Glomerular visceral epithelial cell (primary cell): ENCODE results near the gene CHRNB1.

ENCODE experiments used
- DNase-seq: peaks from one replicate; pipeline ENCODE4 v3.0.0-alpha.2; 2016; ENCODE audit errors: extremely low spot score

CHRNB1 gene

DNA sequence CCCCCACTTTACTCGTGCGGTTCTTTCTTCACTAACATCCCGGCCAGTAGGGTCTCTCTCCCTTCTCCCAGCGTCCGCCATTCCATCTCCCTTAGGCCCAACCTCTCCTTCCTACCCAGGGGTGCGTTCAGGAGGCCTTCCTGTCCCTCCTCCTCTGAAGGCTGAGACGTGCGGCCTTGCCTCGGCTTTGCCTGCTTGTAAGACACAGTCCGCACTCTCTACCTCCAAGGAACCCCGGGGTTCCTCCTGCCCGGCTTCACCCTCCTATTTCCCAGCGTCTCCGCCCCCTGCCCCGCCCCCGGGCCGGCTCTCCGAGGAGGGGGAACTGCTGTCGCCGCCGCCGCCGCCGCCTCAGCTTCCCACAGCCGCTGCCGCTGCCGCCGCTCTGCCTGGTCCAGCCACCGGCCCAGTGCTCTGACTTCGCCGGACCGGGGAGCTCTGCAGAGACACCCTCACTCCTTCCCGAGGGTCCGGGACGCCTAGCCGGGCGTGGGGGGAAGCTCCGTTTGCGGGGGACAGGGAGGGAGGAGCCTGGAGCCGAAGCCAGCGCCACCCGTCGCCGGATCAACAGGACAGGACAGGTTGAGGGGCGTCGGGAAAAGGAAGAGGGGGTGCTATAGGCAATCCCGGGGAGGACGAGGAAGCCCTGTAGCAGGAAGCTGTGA, 6.8 kb upstream of the CHRNB1 start:
- no peak for DNase-seq

DNA sequence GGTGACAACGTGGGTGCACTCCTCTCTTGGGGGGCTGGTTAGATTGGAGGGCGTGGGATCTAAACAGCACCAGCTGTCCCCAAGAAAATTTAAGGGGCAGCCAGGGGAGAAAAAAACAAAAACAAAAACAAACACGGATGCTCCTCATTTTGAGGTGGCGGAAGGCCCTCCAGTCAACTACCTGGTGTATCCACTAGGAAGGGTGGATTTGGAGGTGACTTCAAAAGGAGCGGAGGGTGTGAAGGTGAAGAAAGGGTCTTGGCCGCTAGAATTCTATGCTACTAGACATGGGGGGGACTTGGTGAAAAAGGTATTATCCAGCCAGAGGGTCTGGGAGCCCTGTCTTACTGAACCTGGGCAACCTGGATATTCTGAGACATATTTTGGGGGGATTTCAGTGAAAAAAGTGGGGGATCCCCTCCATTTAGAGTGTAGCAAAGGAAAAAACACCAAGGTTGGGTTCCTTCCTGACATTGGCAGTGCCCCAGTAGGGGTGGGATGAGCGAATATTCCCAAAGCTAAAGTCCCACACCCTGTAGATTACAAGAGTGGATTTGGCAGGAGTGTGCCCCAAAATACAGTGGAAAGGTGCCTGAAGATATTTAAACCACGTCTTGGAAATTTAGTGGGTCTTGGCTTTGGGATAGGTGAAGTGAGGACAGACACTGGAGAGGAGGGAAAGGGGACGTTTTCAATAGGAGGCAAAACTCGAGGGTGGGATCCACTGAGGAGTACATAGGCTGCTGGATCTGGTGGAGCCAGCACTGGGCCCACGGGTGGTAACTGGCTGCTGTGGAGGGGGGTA, 6.0 kb upstream of the CHRNB1 start:
- no peak for DNase-seq

DNA sequence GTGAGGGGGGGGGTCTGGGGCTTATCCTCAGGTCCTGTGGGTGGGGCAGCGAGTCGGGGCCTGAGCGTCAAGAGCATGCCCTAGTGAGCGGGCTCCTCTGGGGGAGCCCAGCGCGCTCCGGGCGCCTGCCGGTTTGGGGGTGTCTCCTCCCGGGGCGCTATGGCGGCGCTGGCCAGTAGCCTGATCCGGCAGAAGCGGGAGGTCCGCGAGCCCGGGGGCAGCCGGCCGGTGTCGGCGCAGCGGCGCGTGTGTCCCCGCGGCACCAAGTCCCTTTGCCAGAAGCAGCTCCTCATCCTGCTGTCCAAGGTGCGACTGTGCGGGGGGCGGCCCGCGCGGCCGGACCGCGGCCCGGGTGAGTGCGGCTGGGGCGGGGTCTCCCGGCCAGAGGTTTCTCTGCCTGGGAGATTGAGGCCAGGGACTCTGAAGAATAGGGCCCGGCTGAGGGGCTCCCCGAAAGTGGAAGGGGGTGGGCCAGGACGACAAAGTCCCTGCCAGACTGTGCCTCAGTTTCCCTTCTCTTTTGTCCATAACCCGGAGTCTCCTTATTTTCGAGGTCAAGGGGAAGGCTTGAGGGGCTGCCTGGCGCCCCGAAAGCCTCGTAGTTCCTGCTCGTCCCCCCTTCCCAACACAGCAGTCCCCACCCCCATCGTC, 5.3 kb upstream of the CHRNB1 start, which contains the start of gene FGF11:
Gene FGF11, plus strand, starts transcription at position 51 of the 651 bp plus-strand sequence. Its CDS starts 109 bp downstream, at position 160.
- no peak for DNase-seq

DNA sequence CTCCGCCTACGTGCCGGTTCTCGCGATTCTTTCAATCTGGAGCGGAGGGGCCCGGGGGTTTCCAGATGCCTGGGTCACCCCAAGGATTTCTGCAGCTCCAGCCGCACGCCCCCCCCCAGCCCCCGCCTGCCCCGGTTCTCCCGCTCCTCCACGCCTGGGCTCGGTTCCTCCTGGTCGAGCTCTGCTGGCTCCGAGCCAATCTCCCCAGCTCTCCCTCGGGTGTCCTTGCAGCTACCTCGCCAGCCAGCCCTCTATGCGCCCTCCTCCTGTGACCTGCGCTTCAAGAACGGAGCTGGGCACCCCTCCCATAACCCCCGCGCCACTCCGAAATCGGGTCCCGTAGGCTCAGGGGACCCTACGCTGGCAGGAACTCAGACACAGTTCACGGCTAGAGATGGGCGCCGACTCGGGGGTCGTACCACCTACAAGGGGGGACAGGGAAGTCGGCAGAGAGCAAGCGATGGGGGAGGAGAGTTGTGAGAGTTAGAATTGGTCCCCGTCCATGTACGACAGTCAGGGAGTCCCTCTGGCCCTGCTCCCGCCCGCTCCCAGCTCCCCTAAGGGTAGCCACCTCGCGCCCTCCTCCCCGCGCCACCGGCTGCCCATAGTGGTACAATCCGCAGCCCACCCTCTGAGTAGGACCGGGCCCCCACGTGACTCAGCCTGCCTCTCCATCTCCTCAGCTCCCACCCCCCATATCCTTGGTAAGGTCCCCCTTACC, 4.6 kb upstream of the CHRNB1 start:
- peak; percentile 71 for DNase-seq

DNA sequence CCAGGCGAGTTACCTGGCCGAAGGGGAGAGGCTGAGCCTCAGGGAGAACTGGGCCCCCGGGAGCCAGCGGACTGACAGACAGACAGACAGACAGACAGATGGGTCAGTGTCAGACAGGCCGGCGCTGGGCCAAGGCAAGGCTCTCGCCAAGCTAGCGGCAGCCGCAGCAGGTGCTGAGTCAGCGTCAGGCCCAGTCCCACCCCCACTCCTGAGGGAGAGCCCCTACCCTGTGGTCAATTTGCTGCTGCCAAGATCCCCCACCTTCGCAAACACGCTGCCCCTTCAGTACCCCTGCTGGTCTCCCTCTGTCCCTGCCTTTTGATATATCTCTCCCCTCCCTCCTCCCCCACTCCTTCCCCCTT, 4.0 kb upstream of the CHRNB1 start:
- peak; percentile 71 for DNase-seq

DNA sequence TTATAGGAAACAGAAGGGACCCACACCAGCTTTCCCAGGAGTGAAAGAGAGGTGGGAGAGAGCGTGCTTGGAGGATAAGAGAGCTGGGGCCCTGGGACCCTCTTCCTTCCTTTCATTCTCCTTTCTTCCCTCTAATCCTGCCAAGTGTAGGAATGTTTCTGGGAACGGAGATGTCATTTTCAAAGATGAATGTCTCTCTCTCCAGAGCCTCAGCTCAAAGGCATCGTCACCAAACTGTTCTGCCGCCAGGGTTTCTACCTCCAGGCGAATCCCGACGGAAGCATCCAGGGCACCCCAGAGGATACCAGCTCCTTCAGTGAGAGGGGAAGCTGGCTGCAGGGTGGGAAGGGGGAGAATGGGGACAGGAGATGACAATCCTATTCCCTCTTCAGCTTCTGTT, 3.6 kb upstream of the CHRNB1 start:
- no peak for DNase-seq

DNA sequence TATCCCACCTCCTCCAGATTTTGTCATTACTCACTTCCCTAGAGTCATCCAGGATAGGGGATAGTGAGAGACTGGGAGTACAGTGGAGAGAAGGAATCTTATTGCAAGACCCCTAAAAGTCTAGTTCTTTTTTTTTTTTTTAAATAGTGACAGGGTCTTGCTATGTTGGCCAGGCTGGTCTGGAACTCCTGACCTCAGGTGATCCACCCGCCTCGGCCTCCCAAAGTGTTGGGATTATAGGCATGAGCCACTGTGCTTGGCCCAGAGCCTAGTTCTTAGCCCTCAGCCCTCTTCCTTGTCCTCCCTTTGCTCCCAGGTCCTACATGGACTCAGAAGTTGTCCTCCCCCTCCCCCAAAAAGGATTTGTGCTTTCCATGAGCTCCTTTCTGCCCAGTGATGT, 2.7 kb upstream of the CHRNB1 start:
- DNase-seq, result no peak

DNA sequence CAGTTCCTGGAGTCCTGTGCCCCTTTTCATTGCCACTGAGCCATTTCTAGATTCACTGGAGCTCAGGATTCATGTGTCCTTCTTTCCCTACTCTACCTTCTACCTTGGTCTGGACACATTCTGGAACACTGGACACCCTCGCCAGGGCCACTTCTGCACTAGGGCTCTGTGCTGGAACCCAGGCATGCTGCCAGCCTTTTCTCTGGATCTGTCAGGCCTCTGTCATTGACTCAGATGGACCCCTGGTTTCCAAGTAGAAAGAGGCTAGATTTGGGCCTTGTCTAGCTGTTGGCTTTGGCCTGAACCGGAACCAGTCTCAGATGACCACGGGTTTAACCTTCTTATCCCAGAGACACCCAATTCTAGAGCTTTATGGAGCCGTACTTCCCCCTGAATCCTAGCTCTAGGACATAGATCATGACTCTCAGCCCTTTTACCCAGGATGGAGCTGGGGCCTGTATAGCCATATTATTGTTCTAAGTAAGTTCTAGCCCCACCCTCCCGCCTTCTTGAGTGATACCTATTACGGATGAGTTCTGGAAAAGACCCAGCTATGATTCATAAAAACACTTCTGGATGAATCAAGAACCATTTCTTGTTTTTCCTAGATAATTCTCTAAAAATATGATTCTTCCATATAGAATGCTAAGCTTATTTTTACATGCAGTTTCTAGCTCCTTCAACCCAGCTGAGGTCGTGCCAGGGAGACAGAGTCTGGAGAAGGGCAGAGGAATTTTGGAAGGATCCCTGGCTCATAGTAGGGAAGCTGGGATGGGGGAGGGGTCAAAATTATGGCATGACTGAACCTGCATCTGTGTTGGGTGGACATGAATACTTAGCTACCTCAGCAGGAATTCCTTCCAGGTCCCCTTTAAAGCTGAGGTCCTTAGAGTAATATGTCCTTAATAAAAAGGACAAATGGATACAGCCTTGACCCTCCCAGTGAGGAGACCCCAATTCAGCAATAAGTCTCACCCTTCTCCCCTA, 1.1 kb upstream of the CHRNB1 start:
- DNase-seq, result peak; percentile 33

DNA sequence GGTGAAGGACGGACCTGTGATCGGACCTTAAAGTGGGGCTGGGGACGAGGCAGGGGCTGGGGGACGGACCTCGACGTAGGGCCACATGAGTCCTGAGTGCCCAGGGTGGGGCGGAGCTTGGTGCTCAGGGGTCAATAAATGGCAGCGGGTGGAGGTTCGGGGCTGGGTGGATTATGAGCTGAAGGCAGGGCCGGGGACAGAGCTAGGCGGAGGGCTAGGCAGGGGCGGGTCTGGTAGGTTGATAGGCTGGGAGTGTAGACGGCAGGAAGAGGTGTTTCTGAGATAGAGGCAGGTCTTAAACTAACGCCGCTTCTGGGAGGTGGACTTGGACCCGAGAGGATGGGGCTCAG, 733 bp downstream of the CHRNB1 start:
- no peak for DNase-seq

DNA sequence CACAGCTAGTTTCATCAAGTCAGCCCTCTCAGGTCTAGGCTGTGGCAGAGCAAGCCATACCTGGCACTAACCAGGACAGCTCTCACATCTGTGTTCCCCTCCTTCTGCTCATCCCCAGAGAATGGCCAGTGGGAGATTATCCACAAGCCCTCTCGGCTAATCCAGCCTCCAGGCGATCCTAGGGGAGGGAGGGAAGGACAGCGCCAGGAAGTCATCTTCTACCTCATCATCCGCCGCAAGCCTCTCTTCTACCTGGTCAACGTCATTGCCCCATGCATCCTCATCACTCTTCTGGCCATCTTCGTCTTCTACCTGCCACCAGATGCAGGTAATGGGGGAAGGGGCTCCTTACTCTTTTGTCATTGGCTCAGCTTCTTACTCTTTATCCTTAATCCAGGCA, 3.6 kb downstream of the CHRNB1 start:
- DNase-seq, result no peak

DNA sequence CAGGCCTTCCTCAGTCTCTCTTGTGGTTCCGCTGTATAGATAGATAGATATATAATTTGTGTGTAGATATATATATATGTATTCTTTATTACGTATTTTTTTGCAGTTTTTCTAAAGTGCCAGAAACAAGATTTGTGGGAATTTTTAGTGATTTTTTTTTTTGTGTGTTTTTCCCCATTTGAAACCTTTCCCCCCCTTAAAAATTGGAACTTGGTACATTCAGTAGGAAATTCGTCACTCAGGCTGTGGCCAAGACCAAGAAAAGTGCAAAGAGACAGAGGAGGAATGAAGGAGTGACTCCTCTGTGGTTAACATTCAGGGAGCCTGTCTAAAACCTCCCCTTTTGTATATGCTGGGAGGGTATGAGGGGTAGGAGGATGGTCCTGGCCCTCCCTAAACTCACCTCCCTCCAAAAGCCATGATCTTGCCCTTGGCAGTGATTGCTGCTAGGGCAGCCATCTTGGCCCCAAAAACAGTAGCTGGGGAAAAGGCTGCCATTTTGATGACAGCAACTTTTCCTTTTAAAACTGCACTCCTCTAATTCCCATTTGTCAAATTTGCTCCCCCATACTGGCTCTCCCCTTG, 15.2 kb downstream of the CHRNB1 start:
- DNase-seq, result no peak

DNA sequence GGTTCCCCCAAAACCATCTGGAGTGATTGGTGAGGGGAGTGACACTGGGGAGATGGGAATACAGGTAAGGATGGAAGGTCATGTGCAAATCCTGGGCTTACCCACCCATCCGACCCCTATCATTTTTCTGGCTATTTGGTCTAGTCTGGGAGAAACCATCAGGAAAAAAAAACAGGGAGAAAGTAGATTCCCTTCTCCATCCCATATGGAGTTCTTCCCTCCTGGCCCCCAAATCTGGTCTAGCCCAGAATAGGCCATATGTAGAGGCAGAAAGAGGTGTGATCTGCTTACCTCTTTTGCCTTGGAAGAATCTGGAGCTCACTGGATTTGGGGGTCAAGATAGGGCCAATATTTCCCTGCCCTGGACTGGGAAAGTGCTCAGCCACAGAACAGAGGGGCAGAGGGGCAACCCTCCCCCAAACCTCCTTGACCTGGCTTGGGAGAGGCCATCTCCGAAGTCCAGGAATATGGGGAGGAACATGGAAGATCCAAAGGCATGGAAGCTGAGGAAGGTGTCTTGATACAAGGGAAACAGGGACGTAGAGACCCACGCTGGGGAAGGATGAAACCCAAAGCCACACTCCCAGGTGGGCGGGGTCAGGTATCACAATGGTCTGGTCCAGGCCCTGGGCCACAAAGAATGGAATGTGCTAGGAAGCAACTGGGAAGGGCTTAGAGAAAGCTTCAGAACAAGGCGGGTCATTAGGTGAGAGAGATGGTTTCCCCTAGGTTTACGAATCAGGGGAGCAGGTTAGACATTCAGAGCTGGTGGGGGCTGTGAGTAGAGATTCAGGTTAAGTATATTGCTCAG, 16.2 kb downstream of the CHRNB1 start:
- DNase-seq, result no peak

DNA sequence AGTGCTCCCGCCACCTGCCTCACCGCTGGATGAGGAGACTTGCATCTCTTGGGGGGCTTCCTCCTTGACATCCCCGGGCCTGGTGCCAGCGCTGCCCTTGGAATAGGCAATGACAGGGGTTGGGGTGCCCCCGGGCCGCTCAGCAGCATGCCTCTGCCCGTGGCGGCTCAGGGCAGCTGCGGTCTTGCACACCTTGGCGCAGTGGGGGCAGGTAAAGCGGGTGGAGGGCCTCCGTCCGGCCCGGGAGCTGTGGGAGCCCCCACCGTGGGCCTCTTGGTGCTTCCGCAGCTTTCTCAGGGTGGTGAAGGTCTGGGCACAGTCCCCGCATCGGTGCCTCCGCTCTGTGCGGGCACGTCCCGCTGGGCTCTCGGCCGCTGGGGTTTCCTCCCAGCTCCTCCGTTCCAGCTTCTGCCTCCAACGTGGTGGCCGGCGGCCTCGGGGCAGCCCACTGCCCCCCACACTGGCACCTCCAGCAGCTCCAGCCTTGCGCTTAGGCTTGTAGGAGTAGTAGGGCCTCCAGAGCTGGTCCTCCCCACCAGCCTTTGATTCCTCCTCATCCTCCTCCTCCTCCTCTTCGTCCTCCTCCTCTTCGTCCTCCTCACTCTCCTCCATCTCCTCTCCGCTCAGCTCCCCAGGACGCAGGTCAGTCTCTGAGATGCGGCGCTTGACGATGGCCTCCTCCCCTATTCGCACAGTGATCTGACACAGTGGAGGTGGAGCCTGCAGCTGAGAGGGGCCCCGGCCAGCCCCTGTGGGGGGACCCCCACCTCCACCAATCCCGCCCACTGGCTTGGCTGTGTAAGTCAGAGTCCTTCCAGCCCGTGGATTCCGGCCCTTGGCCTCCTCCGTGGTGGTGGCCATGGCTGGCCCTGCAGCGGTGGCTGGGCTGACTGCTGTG, 17.9 kb downstream of the CHRNB1 start:
- DNase-seq, result no peak

DNA sequence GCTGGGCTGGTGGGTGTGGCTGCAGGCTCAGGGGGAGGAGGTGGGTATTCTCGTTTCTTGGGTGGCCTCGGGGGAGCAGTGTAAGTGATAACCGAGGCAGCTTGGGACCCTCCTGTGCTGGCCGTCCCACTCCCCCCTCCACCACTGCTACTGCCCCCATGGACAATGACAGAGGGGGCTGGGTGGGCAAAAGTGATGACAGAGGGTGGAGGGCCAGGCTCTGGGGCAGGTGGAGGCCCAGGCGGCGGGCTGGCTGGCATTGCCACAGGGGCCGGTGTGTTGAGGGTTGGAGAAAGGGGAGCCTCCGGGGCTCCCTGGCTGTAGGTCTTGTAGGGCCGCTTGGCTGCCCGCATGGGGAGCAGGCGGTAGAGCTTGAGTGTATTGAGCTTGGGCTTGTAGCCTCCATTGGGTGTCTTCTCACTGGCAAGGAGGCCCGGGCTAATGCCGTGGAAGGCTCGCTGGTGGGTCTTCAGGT, 18.5 kb downstream of the CHRNB1 start:
- no peak for DNase-seq

DNA sequence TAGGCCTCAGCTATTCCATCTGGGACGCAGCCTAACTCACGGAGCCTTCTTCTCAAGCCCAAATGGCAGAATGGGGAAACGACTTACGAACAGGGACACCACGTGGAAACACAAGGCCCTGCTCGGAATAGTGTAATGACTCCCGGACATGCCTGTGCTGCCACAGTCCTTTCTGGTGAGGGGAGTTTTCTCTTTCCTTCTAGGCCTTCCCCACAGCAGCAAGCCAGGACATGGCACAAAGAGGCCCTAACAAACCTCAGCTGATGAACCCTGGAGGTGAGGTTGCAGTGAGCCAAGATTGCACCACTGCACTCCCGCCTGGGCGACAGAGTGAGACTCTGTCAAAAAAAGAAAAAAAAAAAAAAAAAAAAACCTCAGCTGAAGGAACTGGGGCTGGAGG, 19.2 kb downstream of the CHRNB1 start:
- no peak for DNase-seq

DNA sequence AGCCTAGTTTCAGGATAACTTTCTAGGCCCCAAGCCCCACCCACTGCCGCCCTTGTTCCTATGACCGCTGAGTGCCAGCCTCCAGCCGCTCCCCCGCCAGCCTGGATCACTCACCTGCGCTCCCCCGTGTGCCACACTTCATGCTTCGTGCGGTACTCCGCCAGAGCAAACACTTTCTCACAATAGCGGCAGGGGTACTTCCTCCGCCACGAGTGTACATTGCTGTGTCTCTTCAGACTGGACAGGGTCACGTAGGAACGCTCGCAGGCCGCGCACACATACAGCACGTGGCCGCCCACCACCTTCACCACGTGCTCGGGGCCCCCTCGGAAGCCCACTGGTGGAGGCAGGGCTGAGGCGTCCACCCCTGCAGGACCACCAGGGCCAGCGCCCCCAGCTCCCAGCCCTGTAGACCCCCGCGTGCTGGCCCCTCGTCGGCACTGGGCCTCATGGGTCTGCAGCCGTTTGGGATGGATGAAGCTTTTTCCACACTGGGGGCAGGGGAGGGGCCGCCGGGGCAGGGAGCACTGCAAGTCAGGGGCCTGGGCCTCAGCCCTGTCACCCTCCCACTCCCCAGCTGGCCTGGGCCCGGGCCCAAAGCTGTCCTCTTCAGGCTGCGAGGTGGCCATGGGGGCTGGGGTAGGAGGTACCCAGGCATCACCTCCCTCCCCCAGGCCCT, 20.9 kb downstream of the CHRNB1 start:
- no peak for DNase-seq

DNA sequence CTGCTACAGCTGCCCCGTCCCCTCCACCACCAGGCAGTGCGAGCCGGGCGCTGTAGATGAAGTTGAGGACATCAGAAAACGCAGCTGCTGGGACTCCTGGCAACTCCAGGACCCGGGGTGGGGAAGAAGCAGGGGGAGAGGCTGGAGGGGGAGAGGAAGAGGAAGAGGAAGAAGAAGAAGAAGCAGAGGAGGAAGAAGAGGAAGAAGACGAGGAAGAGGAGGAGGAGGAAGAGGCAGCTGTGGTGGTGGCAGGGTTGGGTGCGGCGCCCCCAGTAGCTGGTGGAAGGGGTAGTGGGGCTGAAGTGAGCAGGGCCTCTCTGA, 21.4 kb downstream of the CHRNB1 start:
- DNase-seq, result no peak

DNA sequence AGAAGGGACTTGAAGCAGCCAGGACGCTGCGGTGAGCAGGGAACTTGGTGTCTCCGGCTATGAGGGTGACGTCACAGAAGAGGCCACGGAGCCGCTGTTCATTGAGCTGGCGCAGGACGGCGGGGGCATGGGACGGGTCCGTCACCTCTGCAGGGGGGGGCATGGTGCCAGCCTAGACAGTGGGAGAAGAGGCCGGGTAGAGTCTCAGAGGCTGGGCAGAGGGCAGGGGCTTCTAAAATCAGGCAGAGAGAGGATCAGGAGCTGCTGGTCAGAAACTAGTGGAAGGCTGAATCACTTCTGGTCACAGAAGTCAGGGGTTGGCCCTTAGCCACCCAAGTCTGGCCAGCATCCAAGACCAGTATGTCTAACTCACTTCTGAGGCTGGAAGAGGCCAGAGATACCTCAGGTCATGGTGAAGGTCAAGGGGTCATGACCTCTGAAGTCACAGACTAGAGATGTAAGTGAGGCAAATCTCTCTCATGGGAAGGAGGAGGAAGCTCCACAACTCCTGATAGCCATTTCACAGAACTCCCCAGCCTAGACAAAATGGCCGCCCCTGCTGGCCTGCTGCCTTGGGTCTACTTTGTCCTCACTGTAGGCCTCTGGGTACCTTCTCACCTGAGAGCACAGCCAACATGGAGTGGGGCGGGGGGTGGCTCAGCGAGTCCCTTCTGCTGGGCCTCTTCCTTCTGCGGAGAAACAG, 21.9 kb downstream of the CHRNB1 start:
- DNase-seq, result peak; percentile 56
